SHP77 treated with DMSO at 0.1 percent for 48 hours (cell line): ENCODE results near the gene CAMK2G.
"Not testable (repeated sequence)": the region's sequence is repeated elsewhere in the genome, so short reads cannot be mapped to it uniquely, and the experiment has no call there.

ENCODE experiments used
- DNase-seq: peaks from one replicate; lab custom pipeline; 2025; lab: John Stamatoyannopoulos, UW

The CAMK2G gene

GRCh38 chr10:73902351-73902750 lies 28.0 kb upstream of the CAMK2G start:
- no peak for DNase-seq

GRCh38 chr10:73901261-73901660 lies 26.9 kb upstream of the CAMK2G start:
- DNase-seq, result no peak

GRCh38 chr10:73900064-73900463 lies 25.7 kb upstream of the CAMK2G start:
- no peak for DNase-seq

GRCh38 chr10:73899423-73899822 lies 25.1 kb upstream of the CAMK2G start:
- DNase-seq, result no peak

GRCh38 chr10:73898730-73899410 lies 24.5 kb upstream of the CAMK2G start:
- no peak for DNase-seq

GRCh38 chr10:73897693-73898092 lies 23.3 kb upstream of the CAMK2G start:
- no peak for DNase-seq

- DNase-seq, result not testable (repeated sequence)
Measured at GRCh38 chr10:73895381-73895780, 21.0 kb upstream of the CAMK2G start.

- DNase-seq, result no peak
Measured at GRCh38 chr10:73894245-73894971, 20.1 kb upstream of the CAMK2G start.

- DNase-seq, result no peak
Measured at GRCh38 chr10:73893426-73893825, 19.1 kb upstream of the CAMK2G start.

- DNase-seq, result no peak
Measured at GRCh38 chr10:73892310-73893030, 18.1 kb upstream of the CAMK2G start.

- DNase-seq, result no peak
Measured at GRCh38 chr10:73891540-73891939, 17.2 kb upstream of the CAMK2G start.

- not testable (repeated sequence) for DNase-seq
Measured at GRCh38 chr10:73890830-73891229, 16.5 kb upstream of the CAMK2G start.

- no peak for DNase-seq
Measured at GRCh38 chr10:73890261-73890660, 15.9 kb upstream of the CAMK2G start.

GRCh38 chr10:73889416-73889815 lies 15.1 kb upstream of the CAMK2G start:
- DNase-seq, result not testable (repeated sequence)

- DNase-seq, result peak; percentile 28
Measured at GRCh38 chr10:73889014-73889413, 14.7 kb upstream of the CAMK2G start.

- DNase-seq, result no peak
Measured at GRCh38 chr10:73888514-73888913, 14.2 kb upstream of the CAMK2G start.

GRCh38 chr10:73887294-73888039 lies 13.1 kb upstream of the CAMK2G start:
- DNase-seq, result no peak

- DNase-seq, result no peak
Measured at GRCh38 chr10:73886661-73887293, 12.4 kb upstream of the CAMK2G start.

- no peak for DNase-seq
Measured at GRCh38 chr10:73886085-73886529, 11.8 kb upstream of the CAMK2G start.

GRCh38 chr10:73884017-73884416 lies 9.7 kb upstream of the CAMK2G start:
- no peak for DNase-seq

GRCh38 chr10:73881221-73881919 lies 7.0 kb upstream of the CAMK2G start:
- DNase-seq, result no peak
